Stimulated activated CD4-positive, alpha-beta T cell treated with anti-CD3 and anti-CD28 coated beads, Interleukin-4, amount 100 ng/mL, for 4 hours (primary cell): ENCODE data around the gene NEK5.

Experiments used
- DNase-seq, 2 experiments: peaks; one replicate each; pipeline ENCODE4 v3.0.0-alpha.2; 2020

The NEK5 gene

GRCh38 chr13:52009946-52010345, 118.9 kb downstream of the NEK5 start:
- DNase-seq: no peak

GRCh38 chr13:52006523-52007245, 122.2 kb downstream of the NEK5 start:
- DNase-seq: no peak

- no peak for DNase-seq
These were observed 122.9 kb downstream of the NEK5 start for GRCh38 chr13:52005841-52006522.

GRCh38 chr13:52004511-52005170, 124.2 kb downstream of the NEK5 start:
- no peak for DNase-seq

- DNase-seq: no peak
These were observed 125.3 kb downstream of the NEK5 start for GRCh38 chr13:52003541-52003940.

GRCh38 chr13:52002361-52002760, 126.5 kb downstream of the NEK5 start:
- DNase-seq: no peak

GRCh38 chr13:52001120-52001731, 127.6 kb downstream of the NEK5 start:
- no peak for DNase-seq

- no peak for DNase-seq
These were observed 129.0 kb downstream of the NEK5 start for GRCh38 chr13:51999921-52000320.

- DNase-seq: no peak
These were observed 129.4 kb downstream of the NEK5 start for GRCh38 chr13:51999510-51999911.

GRCh38 chr13:51998723-51999509, 130.0 kb downstream of the NEK5 start:
- DNase-seq: no peak

GRCh38 chr13:51997641-51998330, 131.1 kb downstream of the NEK5 start:
- no peak for DNase-seq

- DNase-seq: no peak
These were observed 131.7 kb downstream of the NEK5 start for GRCh38 chr13:51997186-51997585.

GRCh38 chr13:51996641-51997040, 132.2 kb downstream of the NEK5 start:
- DNase-seq: no peak

GRCh38 chr13:51995677-51996551, 133.0 kb downstream of the NEK5 start:
- DNase-seq: no peak

GRCh38 chr13:51993713-51994112, 135.2 kb downstream of the NEK5 start:
- no peak for DNase-seq

- DNase-seq: no peak
These were observed 139.8 kb downstream of the NEK5 start for GRCh38 chr13:51988988-51989618.
